RWPE1 (cell line): ENCODE results near the gene AGMO.

Source experiments
- CTCF ChIA-PET: fragments of 350-600 bp; sonication (Branson Sonifier 250); formaldehyde crosslinking; extraction: SDS; loops from one replicate; lab custom pipeline; 2021; lab: Yijun Ruan, JAX
- POLR2A ChIA-PET: fragments of 400-600 bp; formaldehyde crosslinking; extraction: SDS; loops from one replicate; lab custom pipeline; 2020; ENCODE audit warnings: antibody characterized with exemption; ENCODE audit not compliant: low non-redundant PET; lab: Yijun Ruan, JAX
- DNase-seq: peaks from one replicate; pipeline ENCODE4 v3.0.0; 2012; ENCODE audit warnings: low spot score
- H3K27ac ChIP-seq: fragments of 450-650 bp; 2 replicates; pipeline ENCODE4 v1.5.1; 2017
- TF ChIP-seq, protein P1 (sequence below): fragments of 450-650 bp; conservative IDR thresholded peaks from 2 replicates; pipeline ENCODE4 v1.5.1; 2017; ENCODE audit warnings: low read depth, mild to moderate bottlenecking

Gene AGMO

DNA sequence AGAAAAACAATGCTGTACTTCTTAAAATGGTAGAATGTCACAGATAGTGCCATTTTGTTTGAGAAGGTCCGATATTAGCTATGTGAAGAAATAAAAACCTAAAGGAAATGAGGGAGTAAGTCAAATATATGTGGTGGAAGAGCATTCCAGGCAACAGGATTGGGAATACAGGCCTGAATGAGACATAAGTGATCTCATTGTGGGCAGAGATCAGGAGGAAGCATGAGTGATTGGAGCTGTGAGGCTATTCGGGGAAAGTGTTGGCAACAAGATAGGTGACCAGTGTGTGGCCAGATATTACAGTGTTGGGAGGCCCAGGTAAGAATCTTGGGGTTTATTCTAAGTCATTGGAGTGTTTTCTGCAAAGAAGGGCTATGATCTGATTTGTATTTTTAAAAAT is 41.3 kb upstream of the AGMO start:
- DNase-seq: no peak
- ChIA-PET POLR2A (no interaction called here), CTCF (no interaction called here)
- TF ChIP-seq, protein P1, sequence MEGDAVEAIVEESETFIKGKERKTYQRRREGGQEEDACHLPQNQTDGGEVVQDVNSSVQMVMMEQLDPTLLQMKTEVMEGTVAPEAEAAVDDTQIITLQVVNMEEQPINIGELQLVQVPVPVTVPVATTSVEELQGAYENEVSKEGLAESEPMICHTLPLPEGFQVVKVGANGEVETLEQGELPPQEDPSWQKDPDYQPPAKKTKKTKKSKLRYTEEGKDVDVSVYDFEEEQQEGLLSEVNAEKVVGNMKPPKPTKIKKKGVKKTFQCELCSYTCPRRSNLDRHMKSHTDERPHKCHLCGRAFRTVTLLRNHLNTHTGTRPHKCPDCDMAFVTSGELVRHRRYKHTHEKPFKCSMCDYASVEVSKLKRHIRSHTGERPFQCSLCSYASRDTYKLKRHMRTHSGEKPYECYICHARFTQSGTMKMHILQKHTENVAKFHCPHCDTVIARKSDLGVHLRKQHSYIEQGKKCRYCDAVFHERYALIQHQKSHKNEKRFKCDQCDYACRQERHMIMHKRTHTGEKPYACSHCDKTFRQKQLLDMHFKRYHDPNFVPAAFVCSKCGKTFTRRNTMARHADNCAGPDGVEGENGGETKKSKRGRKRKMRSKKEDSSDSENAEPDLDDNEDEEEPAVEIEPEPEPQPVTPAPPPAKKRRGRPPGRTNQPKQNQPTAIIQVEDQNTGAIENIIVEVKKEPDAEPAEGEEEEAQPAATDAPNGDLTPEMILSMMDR: no peak
- no peak overlapping the region for H3K27ac ChIP-seq

DNA sequence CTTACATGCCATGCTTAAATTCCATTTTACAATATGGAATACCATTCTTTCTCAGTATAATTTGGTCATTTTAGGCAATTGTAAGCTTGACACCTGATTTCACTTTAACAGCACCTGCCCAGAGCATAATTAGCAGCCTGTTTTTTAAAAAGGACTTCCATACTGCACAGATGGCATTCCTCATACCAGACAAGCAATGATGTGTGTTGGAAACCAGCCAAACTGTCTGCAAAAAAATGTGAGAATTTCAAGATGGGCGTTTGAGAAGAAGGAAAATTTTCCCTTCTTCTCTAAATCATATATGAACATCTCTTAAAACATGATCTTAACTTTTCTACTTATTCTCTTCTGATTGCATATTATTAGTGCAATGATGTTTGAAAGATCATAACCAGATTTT is 40.4 kb upstream of the AGMO start:
- TF ChIP-seq, protein P1: no peak
- ChIA-PET CTCF (no interaction called here), POLR2A (no interaction called here)

DNA sequence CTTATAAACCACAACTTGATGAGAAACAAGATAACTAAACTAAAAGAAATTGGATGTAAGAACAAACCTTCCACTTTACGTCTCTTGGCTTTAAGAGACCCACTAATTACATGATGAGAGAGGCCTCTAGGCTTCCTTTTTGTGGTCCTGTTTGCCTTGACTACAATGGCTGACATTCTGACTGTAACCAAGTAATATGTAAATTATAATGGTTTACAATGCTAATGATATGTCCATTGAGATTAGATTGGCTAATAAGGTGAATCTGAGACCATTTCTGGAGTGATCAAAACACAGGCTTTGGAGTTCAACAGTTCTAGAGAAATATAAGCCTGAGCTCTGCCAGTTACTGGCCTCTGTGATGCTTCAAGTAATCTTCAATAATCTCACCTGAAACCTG is 39.4 kb upstream of the AGMO start:
- POLR2A ChIA-PET: no interaction called here
- DNase-seq: no peak
- TF ChIP-seq, protein P1: no peak
- CTCF ChIA-PET: no interaction called here
- no peak overlapping the region for H3K27ac ChIP-seq

More for the DNA sequence above, 40.4 kb upstream of the AGMO start:
- no peak for DNase-seq
- no peak overlapping the region for H3K27ac ChIP-seq

DNA sequence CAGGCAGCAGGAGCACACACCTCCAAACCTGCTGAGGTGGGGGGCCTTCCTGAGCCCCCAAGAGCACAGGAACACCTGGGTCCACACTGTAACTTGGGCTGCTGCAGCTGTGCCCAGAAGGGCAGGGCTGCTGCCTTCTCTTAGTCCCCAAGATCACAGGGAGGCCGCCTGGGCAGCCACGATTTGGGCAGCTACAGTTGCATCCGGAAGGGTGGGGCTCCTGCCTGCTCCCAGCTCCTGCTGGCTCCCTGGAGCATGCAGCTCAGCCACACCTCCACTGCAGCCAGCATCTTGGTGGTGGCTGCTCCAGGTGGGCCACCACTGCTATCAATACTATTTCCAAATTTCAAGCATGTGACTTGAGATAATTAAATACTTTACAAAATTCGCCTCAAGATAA is 38.5 kb upstream of the AGMO start:
- H3K27ac ChIP-seq: no peak overlapping the region
- no peak for DNase-seq
- ChIA-PET POLR2A (no interaction called here), CTCF (no interaction called here)
- TF ChIP-seq, protein P1: no peak

DNA sequence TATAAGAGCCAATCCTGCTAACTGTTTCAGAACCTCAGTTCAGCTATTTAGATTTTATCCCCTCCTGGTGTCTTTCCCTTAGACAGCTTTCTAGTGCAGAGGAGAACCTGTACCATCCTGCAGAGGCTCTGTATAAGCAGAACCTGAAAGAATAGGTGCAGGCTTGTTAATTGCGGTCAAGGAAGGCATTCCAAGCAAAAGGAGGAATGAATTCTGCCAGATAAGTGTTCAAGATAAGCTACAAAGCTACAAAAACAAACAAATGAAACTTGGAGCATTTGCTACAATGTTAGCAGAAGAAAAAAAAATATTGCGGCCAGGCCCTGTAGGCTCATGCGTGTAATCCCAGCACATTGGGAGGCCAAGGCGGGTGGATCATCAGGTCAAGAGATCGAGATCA is 32.6 kb upstream of the AGMO start:
- H3K27ac ChIP-seq: no peak overlapping the region
- no peak for DNase-seq
- POLR2A ChIA-PET: no interaction called here
- TF ChIP-seq, protein P1: no peak
- CTCF ChIA-PET: no interaction called here

DNA sequence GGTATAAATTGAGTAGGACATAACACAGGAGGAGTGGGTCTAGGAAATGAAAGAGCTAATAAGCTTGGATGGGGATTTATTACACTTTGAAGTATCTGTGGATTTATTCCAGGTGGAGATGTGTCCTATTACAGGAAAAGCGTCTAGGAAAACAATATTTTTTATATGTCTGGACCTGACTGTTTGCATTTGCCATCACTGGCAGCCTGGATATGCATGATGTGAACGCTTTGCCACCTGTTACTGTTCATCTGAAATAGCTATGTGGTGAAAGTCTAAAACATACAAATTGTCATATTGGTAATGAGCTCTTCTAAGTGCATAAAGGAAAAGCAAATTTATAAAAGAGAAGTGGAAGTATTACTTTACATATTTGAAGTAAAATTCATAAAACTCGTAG is 31.6 kb upstream of the AGMO start:
- CTCF ChIA-PET: no interaction called here
- POLR2A ChIA-PET: no interaction called here
- DNase-seq: no peak
- TF ChIP-seq, protein P1: no peak
- H3K27ac ChIP-seq: no peak overlapping the region

DNA sequence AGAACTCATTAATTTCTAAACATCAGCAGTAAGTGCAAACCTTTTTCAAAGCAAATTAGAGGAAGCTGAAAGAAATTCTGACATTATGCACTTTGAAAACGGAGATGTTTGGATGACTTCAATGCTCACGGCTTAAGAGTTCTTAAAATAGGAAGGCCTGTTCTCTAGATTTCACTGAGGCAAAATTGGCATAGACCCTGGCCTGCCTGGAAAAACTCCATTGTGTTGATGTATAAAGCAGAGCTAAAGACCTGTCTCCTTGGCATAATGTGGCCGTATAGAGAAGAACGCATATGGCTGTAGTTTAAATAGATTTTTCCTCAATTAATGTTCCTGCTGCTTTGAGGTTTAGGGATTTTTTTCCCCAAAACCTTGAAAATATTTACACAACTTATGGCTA is 24.5 kb upstream of the AGMO start:
- ChIA-PET CTCF (no interaction called here), POLR2A (no interaction called here)
- no peak overlapping the region for H3K27ac ChIP-seq
- no peak for DNase-seq
- TF ChIP-seq, protein P1: no peak
